ENCODE data around the gene PIGP. TPM values are rescaled to one million over a fixed set of nuclear protein-coding genes. Genes with fewer than 3 reads are reported as not detected.

PIGP gene
- total and polyA plus RNA-seq, 9 of the 15 experiments (the other 6 are each of a cell fraction or from before 2014, with no cell fraction given): 18.3 to 122 (median 35.6) TPM

DNA sequence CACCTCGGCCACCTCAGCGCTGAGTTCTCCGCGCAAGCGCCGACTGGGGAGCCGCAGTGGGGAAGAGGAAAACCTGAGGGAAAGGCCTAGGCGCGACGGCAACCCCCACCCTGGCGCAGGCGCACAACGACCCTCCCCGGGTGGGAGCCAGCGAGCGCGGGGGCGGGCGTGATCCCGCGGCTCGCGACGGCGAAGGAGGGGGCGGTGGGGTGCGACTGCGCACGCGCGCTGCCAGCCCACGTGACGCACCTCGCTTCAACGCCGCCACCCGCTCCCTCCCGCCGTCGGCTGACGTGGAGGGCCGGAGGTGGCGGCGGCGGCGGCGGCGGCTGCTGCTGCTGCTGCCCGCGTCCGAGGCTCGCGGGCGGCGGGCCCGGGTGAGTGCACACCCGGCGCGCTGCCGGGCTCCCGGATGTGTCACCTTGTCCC, at the start of gene PIGP, which contains the start of gene TTC3 (continued):
- TF ChIP-seq, protein P1, sequence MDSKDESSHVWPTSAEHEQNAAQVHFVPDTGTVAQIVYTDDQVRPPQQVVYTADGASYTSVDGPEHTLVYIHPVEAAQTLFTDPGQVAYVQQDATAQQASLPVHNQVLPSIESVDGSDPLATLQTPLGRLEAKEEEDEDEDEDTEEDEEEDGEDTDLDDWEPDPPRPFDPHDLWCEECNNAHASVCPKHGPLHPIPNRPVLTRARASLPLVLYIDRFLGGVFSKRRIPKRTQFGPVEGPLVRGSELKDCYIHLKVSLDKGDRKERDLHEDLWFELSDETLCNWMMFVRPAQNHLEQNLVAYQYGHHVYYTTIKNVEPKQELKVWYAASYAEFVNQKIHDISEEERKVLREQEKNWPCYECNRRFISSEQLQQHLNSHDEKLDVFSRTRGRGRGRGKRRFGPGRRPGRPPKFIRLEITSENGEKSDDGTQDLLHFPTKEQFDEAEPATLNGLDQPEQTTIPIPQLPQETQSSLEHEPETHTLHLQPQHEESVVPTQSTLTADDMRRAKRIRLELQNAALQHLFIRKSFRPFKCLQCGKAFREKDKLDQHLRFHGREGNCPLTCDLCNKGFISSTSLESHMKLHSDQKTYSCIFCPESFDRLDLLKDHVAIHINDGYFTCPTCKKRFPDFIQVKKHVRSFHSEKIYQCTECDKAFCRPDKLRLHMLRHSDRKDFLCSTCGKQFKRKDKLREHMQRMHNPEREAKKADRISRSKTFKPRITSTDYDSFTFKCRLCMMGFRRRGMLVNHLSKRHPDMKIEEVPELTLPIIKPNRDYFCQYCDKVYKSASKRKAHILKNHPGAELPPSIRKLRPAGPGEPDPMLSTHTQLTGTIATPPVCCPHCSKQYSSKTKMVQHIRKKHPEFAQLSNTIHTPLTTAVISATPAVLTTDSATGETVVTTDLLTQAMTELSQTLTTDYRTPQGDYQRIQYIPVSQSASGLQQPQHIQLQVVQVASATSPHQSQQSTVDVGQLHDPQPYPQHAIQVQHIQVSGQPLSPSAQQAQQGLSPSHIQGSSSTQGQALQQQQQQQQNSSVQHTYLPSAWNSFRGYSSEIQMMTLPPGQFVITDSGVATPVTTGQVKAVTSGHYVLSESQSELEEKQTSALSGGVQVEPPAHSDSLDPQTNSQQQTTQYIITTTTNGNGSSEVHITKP (IDR thresholded peaks at IDR 0.05; ENCODE audit: partially characterized antibody): no peak
- TF ChIP-seq TAF7 (tag; IDR thresholded peaks at IDR 0.05): no peak
- TF ChIP-seq SMAD4 (CRISPR knock-in tag; conservative IDR thresholded peaks at IDR 0.05): peak; percentile 86
- peak; percentile 94 to 99 for TF ChIP-seq E2F6 (IDR thresholded peaks at IDR 0.05; ENCODE audit: borderline replicate concordance in 1 of 2, extremely low read depth in 1 of 2, insufficient read depth in 1 of 2, insufficient read length in 1 of 2, low read depth in 1 of 2, low read length in 1 of 2, poor library complexity in 1 of 2, severe bottlenecking in 1 of 2)
- peak; percentile 49; the same call in 1 of the 2 replicates for TF ChIP-seq ZBTB2 (IDR thresholded peaks at IDR 0.05)
- peak; percentile 90 for TF ChIP-seq POLR2H (tag; IDR thresholded peaks at IDR 0.05; ENCODE audit: low read depth)
- TF ChIP-seq ZNF695 (CRISPR knock-in tag; IDR thresholded peaks at IDR 0.05): no peak
- TF ChIP-seq ZNF785 (CRISPR knock-in tag; IDR thresholded peaks at IDR 0.05): no peak
- peak; percentile 98 for TF ChIP-seq VEZF1 (CRISPR knock-in tag; IDR thresholded peaks at IDR 0.05)
- TF ChIP-seq, protein P2, sequence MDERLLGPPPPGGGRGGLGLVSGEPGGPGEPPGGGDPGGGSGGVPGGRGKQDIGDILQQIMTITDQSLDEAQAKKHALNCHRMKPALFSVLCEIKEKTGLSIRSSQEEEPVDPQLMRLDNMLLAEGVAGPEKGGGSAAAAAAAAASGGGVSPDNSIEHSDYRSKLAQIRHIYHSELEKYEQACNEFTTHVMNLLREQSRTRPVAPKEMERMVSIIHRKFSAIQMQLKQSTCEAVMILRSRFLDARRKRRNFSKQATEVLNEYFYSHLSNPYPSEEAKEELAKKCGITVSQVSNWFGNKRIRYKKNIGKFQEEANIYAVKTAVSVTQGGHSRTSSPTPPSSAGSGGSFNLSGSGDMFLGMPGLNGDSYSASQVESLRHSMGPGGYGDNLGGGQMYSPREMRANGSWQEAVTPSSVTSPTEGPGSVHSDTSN (CRISPR knock-in tag; IDR thresholded peaks at IDR 0.05; ENCODE audit: low read depth): no peak
- TF ChIP-seq, protein P2 (tag; conservative IDR thresholded peaks at IDR 0.05; ENCODE audit: low read depth): no peak
- no peak for TF ChIP-seq STAG1 (CRISPR knock-in tag; IDR thresholded peaks at IDR 0.05; ENCODE audit: borderline replicate concordance)
- TF ChIP-seq E2F3 (CRISPR knock-in tag; IDR thresholded peaks at IDR 0.05): no peak
- no peak for TF ChIP-seq RHOXF2B (CRISPR knock-in tag; conservative IDR thresholded peaks at IDR 0.05)
- TF ChIP-seq CREB5 (CRISPR knock-in tag; IDR thresholded peaks at IDR 0.05): no peak

Data from K562 (cell line).